Measurements from ENCODE around the gene PTPRN2. TPM values are rescaled to one million over a fixed set of nuclear protein-coding genes. Genes with fewer than 3 reads are reported as not detected.
"Not testable (repeated sequence)": the region's sequence is repeated elsewhere in the genome, so short reads cannot be mapped to it uniquely, and the experiment has no call there.

PTPRN2 gene
- total RNA-seq, 1 experiment from 2014 or later, result 0.11 TPM

DNA sequence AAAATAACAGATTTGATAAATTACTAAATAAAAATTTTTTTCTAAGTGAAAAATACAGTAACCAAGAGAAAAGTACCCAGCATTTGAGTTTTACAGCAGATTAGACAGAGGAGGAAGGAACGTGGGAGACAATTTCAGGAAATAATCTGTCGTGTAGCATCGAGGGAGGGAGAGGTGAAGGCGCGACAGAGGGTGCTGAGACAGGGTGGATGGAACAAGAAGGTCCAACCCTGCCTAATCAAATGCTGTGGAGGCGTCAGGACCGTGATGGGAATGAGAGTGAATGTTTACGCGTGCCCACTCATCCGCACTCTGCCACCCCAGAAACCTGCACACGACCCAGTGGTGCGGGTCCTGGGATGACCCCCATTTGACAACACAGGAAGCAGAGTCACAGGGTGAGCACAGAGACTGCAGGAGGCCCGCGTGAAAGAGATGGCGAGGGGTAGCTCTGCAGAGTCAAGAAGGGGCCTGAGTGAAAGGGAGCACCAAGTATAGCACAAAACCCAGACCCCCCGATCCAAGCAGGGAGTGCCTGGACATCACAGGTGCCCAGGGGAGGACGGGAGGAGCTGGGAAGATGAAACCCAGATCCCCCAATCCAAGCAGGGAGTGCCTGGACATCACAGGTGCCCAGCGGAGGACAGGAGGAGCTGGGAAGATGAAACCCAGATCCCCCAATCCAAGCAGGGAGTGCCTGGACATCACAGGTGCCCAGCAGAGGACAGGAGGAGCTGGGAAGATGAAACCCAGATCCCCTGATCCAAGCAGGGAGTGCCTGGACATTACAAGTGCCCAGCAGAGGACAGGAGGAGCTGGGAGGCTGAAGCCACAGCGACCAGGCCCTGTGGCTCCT is 691.9 kb downstream of the PTPRN2 start:
- BruUV-seq (replicated peaks), result no TSS peak
- TF ChIP-seq CTCF (conservative IDR thresholded peaks at IDR 0.05; ENCODE audit: low read depth, low read length) (no peak), EZH2 (IDR thresholded peaks at IDR 0.05; ENCODE audit: borderline replicate concordance, low read depth, low read length, poor library complexity, severe bottlenecking) (no peak)
- DNase-seq (ENCODE audit: low spot score), result no peak
- no peaks in the 10 kb centered on the region for H3K27me3 ChIP-seq (replicated peaks; ENCODE audit: insufficient read depth, low read depth, low read length, poor library complexity)
- H3K9me3 ChIP-seq (ENCODE audit: low read depth, low read length, poor library complexity, severe bottlenecking), result no peaks in the 10 kb centered on the region
- intact Hi-C loops (cut with micrococcal nuclease; ENCODE audit: unreplicated experiment), result no loop called here
- no peaks in the 10 kb centered on the region for H3K36me3 ChIP-seq (ENCODE audit: insufficient read depth, low read length, poor library complexity, severe bottlenecking)
- no peak overlapping the region for H3K27ac ChIP-seq (ENCODE audit: low read depth, low read length, poor library complexity, severe bottlenecking)
- H3K4me1 ChIP-seq (ENCODE audit: insufficient read depth, low read length, poor library complexity, severe bottlenecking), result no peaks in the 10 kb centered on the region
- POLR2A ChIA-PET (ENCODE audit: low non-redundant PET), result no interaction called here
- CTCF ChIA-PET, result no interaction called here
- H3K4me3 ChIP-seq (ENCODE audit: low read depth, low read length, poor library complexity, severe bottlenecking), result no peak overlapping the region

- CTCF ChIA-PET; BruUV-seq (replicated peaks); H3K27me3 ChIP-seq (replicated peaks; ENCODE audit: insufficient read depth, low read depth, low read length, poor library complexity); H3K4me1 ChIP-seq (ENCODE audit: insufficient read depth, low read length, poor library complexity, severe bottlenecking); H3K36me3 ChIP-seq (ENCODE audit: insufficient read depth, low read length, poor library complexity, severe bottlenecking); H3K9me3 ChIP-seq (ENCODE audit: low read depth, low read length, poor library complexity, severe bottlenecking); H3K4me3 ChIP-seq (ENCODE audit: low read depth, low read length, poor library complexity, severe bottlenecking); POLR2A ChIA-PET (ENCODE audit: low non-redundant PET); H3K27ac ChIP-seq (ENCODE audit: low read depth, low read length, poor library complexity, severe bottlenecking); intact Hi-C loops (cut with micrococcal nuclease; ENCODE audit: unreplicated experiment); DNase-seq (ENCODE audit: low spot score): not testable (repeated sequence)
Measured at GRCh38 chr7:157895098-157895497, 692.5 kb downstream of the PTPRN2 start.

DNA sequence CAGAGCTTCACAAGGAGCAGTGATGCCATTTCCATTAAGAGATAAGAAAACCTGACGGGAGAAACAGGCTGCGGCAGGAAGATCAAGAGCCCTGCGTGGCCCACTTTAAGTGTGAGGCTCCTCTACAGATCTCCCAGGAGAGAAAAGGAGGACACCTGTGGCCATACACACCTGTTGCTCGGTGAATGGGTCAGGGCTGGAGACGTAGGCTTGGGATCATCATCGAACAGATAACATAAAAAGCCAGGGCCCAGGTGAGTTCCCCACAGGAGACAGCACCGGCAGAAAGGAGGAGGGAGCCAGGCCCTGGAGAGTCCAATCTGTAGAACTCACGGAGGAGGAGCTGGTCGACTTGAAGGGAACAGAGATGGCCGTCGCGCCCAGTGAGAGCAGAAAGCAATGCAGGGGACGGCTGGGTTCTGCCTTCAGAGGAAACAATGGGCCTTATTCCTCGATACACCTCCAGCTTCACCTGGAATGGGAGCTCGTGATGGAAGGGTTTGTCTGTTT is 694.0 kb downstream of the PTPRN2 start:
- Histone ChIP-seq H3K9me3 (ENCODE audit: low read depth, low read length, poor library complexity, severe bottlenecking) (no peaks in the 10 kb centered on the region), H3K27ac (ENCODE audit: low read depth, low read length, poor library complexity, severe bottlenecking) (no peak overlapping the region), H3K4me3 (ENCODE audit: low read depth, low read length, poor library complexity, severe bottlenecking) (no peak overlapping the region), H3K4me1 (ENCODE audit: insufficient read depth, low read length, poor library complexity, severe bottlenecking) (no peaks in the 10 kb centered on the region), H3K27me3 (replicated peaks; ENCODE audit: insufficient read depth, low read depth, low read length, poor library complexity) (no peaks in the 10 kb centered on the region), H3K36me3 (ENCODE audit: insufficient read depth, low read length, poor library complexity, severe bottlenecking) (no peaks in the 10 kb centered on the region)
- TF ChIP-seq EZH2 (IDR thresholded peaks at IDR 0.05; ENCODE audit: borderline replicate concordance, low read depth, low read length, poor library complexity, severe bottlenecking) (no peak), CTCF (conservative IDR thresholded peaks at IDR 0.05; ENCODE audit: low read depth, low read length) (no peak)
- ChIA-PET POLR2A (ENCODE audit: low non-redundant PET) (no interaction called here), CTCF (no interaction called here)
- no peak for DNase-seq (ENCODE audit: low spot score)
- intact Hi-C loops (cut with micrococcal nuclease; ENCODE audit: unreplicated experiment), result no loop called here
- no TSS peak for BruUV-seq (replicated peaks)

All from A673 (cell line).